ENCODE measurements around the gene NKAIN1.

Gene NKAIN1

GRCh38 chr1:31231802-31232201 lies 7.9 kb downstream of the NKAIN1 start:
- Histone ChIP-seq H3K9me3 (ENCODE audit: control insufficient read depth, insufficient read depth, low read length) (no peaks in the 10 kb centered on the region), H3K4me3 (ENCODE audit: low read depth, low read length) (no peak overlapping the region), H3K36me3 (ENCODE audit: control insufficient read depth, insufficient read depth, low read length) (no peaks in the 10 kb centered on the region), H3K4me1 (ENCODE audit: control insufficient read depth, insufficient read depth, low read length) (no peaks in the 10 kb centered on the region), H3K9ac (ENCODE audit: low read depth, low read length) (no peak overlapping the region), H3K27me3 (ENCODE audit: control insufficient read depth, insufficient read depth, low read length) (peaks cover 4% of the 10 kb centered on the region)

GRCh38 chr1:31230378-31230777 lies 9.3 kb downstream of the NKAIN1 start:
- Histone ChIP-seq H3K36me3 (ENCODE audit: control insufficient read depth, insufficient read depth, low read length) (no peaks in the 10 kb centered on the region), H3K27me3 (ENCODE audit: control insufficient read depth, insufficient read depth, low read length) (no peaks in the 10 kb centered on the region), H3K9ac (ENCODE audit: low read depth, low read length) (no peak overlapping the region), H3K9me3 (ENCODE audit: control insufficient read depth, insufficient read depth, low read length) (no peaks in the 10 kb centered on the region), H3K4me1 (ENCODE audit: control insufficient read depth, insufficient read depth, low read length) (no peaks in the 10 kb centered on the region), H3K4me3 (ENCODE audit: low read depth, low read length) (no peak overlapping the region)

DNA sequence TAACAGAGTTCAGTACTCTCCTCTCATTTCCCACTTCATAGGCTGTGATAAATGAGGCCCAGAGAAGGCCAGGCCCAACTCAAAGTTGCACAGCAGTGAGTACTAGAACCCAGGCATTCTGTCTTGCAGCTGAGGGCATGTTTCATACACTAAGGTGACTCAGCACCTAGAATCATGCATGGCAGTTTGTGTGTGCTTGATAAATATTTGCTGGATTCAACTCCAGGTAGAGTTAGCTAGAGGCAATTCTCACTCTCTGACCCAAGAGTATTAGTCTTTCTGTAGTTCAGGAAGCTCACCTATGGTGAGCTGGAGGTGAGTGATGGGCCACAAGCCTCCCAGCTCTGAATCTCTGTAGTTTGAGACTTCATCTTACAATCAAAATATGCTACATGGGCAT lies 10.7 kb downstream of the NKAIN1 start:
- no peaks in the 10 kb centered on the region for H3K9me3 ChIP-seq (ENCODE audit: control insufficient read depth, insufficient read depth, low read length)
- H3K36me3 ChIP-seq (ENCODE audit: control insufficient read depth, insufficient read depth, low read length): no peaks in the 10 kb centered on the region
- H3K9ac ChIP-seq (ENCODE audit: low read depth, low read length): no peak overlapping the region
- H3K27me3 ChIP-seq (ENCODE audit: control insufficient read depth, insufficient read depth, low read length): no peaks in the 10 kb centered on the region
- no peaks in the 10 kb centered on the region for H3K4me1 ChIP-seq (ENCODE audit: control insufficient read depth, insufficient read depth, low read length)
- H3K4me3 ChIP-seq (ENCODE audit: low read depth, low read length): no peak overlapping the region

DNA sequence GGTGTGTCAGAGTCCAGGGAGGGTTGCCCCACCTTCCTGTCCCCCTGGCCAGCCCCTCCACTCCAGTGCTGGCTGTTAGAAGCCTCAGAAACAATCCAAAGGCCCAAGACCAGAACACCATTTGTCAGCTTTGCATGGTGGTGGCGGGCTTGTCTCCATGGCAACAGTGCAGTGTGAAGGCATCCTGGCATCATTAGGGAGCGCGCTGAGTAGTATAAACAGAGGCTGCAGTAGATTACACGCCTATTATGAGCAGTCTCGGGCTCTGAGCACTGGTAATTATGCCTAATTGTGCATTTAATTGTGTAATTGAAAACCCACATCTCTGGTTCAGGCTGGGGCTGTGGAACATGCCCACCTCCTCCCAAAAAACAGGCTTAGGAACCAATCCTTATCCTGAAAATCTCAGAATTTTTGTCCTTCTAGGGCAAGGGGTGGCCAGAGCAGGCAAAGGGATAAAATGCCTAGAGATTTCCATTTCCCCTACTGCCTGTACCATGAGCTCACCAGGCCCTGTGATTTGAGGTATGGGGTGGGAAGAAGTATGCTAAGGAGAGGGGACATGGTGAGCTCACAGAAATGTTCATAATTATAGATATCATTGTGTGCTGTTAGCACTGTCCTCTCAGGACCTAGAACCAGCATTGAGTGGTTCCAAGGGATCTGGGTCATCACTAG lies 11.7 kb downstream of the NKAIN1 start:
- no peaks in the 10 kb centered on the region for H3K9me3 ChIP-seq (ENCODE audit: control insufficient read depth, insufficient read depth, low read length)
- H3K4me1 ChIP-seq (ENCODE audit: control insufficient read depth, insufficient read depth, low read length): no peaks in the 10 kb centered on the region
- no peaks in the 10 kb centered on the region for H3K36me3 ChIP-seq (ENCODE audit: control insufficient read depth, insufficient read depth, low read length)
- H3K27me3 ChIP-seq (ENCODE audit: control insufficient read depth, insufficient read depth, low read length): no peaks in the 10 kb centered on the region
- H3K4me3 ChIP-seq (ENCODE audit: low read depth, low read length): no peak overlapping the region
- H3K9ac ChIP-seq (ENCODE audit: low read depth, low read length): no peak overlapping the region

DNA sequence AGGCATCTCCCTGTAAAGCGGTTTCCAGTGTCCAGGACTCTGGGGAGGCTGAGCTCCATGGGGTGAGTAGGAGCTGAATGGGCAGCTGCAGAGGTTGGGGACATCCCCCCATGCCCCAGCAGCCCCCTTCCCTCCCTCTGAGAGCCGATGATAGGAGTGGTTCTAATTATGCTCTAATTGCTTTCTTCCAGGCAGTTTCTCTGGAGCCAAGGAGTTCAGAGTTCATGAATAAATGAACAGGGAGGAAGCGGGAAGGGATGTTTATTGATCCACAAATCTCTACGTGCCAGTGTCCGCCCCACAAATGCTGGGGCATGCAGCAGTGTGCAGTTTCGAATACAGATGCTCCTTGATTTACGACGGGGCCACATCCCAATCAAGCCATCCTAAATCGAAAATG lies 15.6 kb downstream of the NKAIN1 start:
- no peaks in the 10 kb centered on the region for H3K36me3 ChIP-seq (ENCODE audit: control insufficient read depth, insufficient read depth, low read length)
- no peaks in the 10 kb centered on the region for H3K4me1 ChIP-seq (ENCODE audit: control insufficient read depth, insufficient read depth, low read length)
- no peaks in the 10 kb centered on the region for H3K9me3 ChIP-seq (ENCODE audit: control insufficient read depth, insufficient read depth, low read length)
- no peak overlapping the region for H3K9ac ChIP-seq (ENCODE audit: low read depth, low read length)
- H3K27me3 ChIP-seq (ENCODE audit: control insufficient read depth, insufficient read depth, low read length): no peaks in the 10 kb centered on the region
- H3K4me3 ChIP-seq (ENCODE audit: low read depth, low read length): no peak overlapping the region

- H3K4me1 ChIP-seq (ENCODE audit: control insufficient read depth, insufficient read depth, low read length): no peaks in the 10 kb centered on the region
- H3K27me3 ChIP-seq (ENCODE audit: control insufficient read depth, insufficient read depth, low read length): no peaks in the 10 kb centered on the region
- no peak overlapping the region for H3K9ac ChIP-seq (ENCODE audit: low read depth, low read length)
- no peaks in the 10 kb centered on the region for H3K9me3 ChIP-seq (ENCODE audit: control insufficient read depth, insufficient read depth, low read length)
- H3K36me3 ChIP-seq (ENCODE audit: control insufficient read depth, insufficient read depth, low read length): no peaks in the 10 kb centered on the region
- H3K4me3 ChIP-seq (ENCODE audit: low read depth, low read length): no peak overlapping the region
Observed at GRCh38 chr1:31222176-31222575, 17.5 kb downstream of the NKAIN1 start.

DNA sequence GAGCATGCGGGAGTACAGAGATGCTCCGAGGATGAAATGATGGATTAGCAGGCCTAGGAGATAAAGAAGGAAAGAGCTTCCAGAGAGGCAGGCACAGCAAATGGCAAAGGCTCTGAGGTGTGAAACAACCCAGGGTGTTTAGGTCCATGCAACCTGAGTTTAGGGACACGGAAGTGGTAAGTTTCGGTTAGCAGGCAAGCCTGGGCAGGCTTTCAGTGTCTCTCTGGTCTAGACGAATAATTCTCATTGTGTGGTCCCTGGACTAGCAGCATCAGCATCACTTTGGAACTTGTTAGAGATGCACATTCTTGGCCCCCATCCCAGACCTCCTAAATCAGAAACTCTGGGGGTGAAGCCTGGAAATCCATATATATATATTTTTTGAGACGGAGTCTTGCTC lies 18.6 kb downstream of the NKAIN1 start:
- Histone ChIP-seq H3K27me3 (ENCODE audit: control insufficient read depth, insufficient read depth, low read length) (no peaks in the 10 kb centered on the region), H3K9ac (ENCODE audit: low read depth, low read length) (peak overlapping the region; percentile 47), H3K9me3 (ENCODE audit: control insufficient read depth, insufficient read depth, low read length) (no peaks in the 10 kb centered on the region)

DNA sequence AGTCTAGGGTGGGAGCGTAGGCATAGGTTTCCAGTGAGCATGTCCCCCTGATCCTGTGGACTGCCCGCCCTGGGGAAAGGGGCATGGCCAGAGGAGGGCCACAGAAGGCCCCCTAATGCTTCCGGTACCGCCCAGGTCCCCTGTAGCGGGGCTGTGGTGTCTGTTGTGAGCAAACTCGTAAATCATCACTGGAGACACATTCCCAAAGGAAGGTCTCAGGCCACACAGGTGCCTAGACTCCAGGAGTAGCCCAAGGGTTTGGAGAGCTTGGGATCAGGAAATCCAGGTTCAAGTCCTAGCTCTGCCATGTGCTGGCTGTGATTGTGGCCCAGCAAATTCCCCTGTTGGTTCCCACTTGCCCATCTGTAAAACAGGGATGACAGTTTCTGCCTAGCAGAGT lies 20.2 kb downstream of the NKAIN1 start:
- no peaks in the 10 kb centered on the region for H3K9me3 ChIP-seq (ENCODE audit: control insufficient read depth, insufficient read depth, low read length)
- H3K4me3 ChIP-seq (ENCODE audit: low read depth, low read length): no peak overlapping the region
- peaks cover 8% of the 10 kb centered on the region for H3K4me1 ChIP-seq (ENCODE audit: control insufficient read depth, insufficient read depth, low read length)
- H3K27me3 ChIP-seq (ENCODE audit: control insufficient read depth, insufficient read depth, low read length): no peaks in the 10 kb centered on the region
- no peaks in the 10 kb centered on the region for H3K36me3 ChIP-seq (ENCODE audit: control insufficient read depth, insufficient read depth, low read length)
- H3K9ac ChIP-seq (ENCODE audit: low read depth, low read length): no peak overlapping the region

More for the DNA sequence above, 18.6 kb downstream of the NKAIN1 start:
- Histone ChIP-seq H3K4me1 (ENCODE audit: control insufficient read depth, insufficient read depth, low read length) (peaks cover 3% of the 10 kb centered on the region), H3K36me3 (ENCODE audit: control insufficient read depth, insufficient read depth, low read length) (no peaks in the 10 kb centered on the region), H3K4me3 (ENCODE audit: low read depth, low read length) (no peak overlapping the region)

DNA sequence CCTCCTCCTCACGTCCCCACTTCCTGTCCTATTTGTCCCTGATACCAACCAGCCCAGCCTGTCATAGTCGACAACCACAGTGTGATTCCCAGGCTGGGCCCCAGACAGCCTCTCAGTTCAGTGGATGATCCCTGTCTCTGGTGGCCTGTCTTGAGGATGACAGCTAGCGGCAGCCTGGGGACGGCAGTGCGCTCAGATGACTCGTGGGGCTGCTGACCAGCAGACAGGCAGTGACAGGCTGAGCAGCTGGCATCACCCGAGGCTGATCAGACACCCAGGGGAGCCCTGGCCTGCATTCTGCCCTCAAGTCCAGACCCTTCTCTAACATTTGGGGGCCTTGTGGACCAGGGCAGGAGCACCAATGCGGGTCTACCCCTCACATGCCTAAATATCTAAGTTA lies 21.0 kb downstream of the NKAIN1 start:
- H3K4me3 ChIP-seq (ENCODE audit: low read depth, low read length): no peak overlapping the region
- H3K4me1 ChIP-seq (ENCODE audit: control insufficient read depth, insufficient read depth, low read length): peaks cover 8% of the 10 kb centered on the region
- H3K9ac ChIP-seq (ENCODE audit: low read depth, low read length): no peak overlapping the region
- no peaks in the 10 kb centered on the region for H3K27me3 ChIP-seq (ENCODE audit: control insufficient read depth, insufficient read depth, low read length)
- H3K36me3 ChIP-seq (ENCODE audit: control insufficient read depth, insufficient read depth, low read length): no peaks in the 10 kb centered on the region
- no peaks in the 10 kb centered on the region for H3K9me3 ChIP-seq (ENCODE audit: control insufficient read depth, insufficient read depth, low read length)

GRCh38 chr1:31216016-31216415 lies 23.7 kb downstream of the NKAIN1 start:
- no peak overlapping the region for H3K4me3 ChIP-seq (ENCODE audit: low read depth, low read length)
- H3K4me1 ChIP-seq (ENCODE audit: control insufficient read depth, insufficient read depth, low read length): peaks cover 8% of the 10 kb centered on the region
- H3K27me3 ChIP-seq (ENCODE audit: control insufficient read depth, insufficient read depth, low read length): no peaks in the 10 kb centered on the region
- H3K9me3 ChIP-seq (ENCODE audit: control insufficient read depth, insufficient read depth, low read length): no peaks in the 10 kb centered on the region
- H3K36me3 ChIP-seq (ENCODE audit: control insufficient read depth, insufficient read depth, low read length): no peaks in the 10 kb centered on the region
- H3K9ac ChIP-seq (ENCODE audit: low read depth, low read length): no peak overlapping the region

DNA sequence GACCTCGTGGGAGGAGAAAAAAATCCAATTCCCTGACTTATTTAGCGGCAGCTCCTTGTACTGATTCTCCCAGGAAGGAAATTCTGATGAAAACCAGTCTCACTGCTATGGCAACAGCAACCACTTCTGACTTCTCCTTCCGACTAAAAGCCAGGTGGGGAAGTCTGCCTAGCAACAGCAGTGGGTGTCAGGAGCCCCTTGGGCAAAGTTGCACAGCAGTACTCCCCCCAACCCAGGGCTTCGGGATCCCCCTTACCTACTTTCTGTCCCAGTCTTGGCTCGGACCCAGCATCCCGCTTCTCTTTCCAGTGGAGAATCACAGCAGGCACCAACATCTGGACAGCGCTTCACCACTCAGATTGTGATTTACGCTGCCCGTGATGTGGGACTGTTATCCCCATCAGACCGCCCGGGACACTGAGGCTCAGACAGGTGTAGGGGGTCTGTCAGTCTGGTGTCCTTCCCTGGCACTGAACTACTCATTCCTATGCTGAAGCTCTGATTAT lies 24.6 kb downstream of the NKAIN1 start:
- Histone ChIP-seq H3K27me3 (ENCODE audit: control insufficient read depth, insufficient read depth, low read length) (no peaks in the 10 kb centered on the region), H3K4me1 (ENCODE audit: control insufficient read depth, insufficient read depth, low read length) (peaks cover 8% of the 10 kb centered on the region), H3K9me3 (ENCODE audit: control insufficient read depth, insufficient read depth, low read length) (no peaks in the 10 kb centered on the region), H3K9ac (ENCODE audit: low read depth, low read length) (no peak overlapping the region), H3K36me3 (ENCODE audit: control insufficient read depth, insufficient read depth, low read length) (no peaks in the 10 kb centered on the region), H3K4me3 (ENCODE audit: low read depth, low read length) (no peak overlapping the region)

GRCh38 chr1:31214316-31215064 lies 25.2 kb downstream of the NKAIN1 start:
- Histone ChIP-seq H3K36me3 (ENCODE audit: control insufficient read depth, insufficient read depth, low read length) (no peaks in the 10 kb centered on the region), H3K4me3 (ENCODE audit: low read depth, low read length) (no peak overlapping the region), H3K9ac (ENCODE audit: low read depth, low read length) (no peak overlapping the region), H3K27me3 (ENCODE audit: control insufficient read depth, insufficient read depth, low read length) (no peaks in the 10 kb centered on the region), H3K9me3 (ENCODE audit: control insufficient read depth, insufficient read depth, low read length) (no peaks in the 10 kb centered on the region), H3K4me1 (ENCODE audit: control insufficient read depth, insufficient read depth, low read length) (peaks cover 8% of the 10 kb centered on the region)

Measured in iPS-15b (cell line).